SJCRH30 (cell line): ENCODE data around the gene PTCRA. TPM values are rescaled to one million over a fixed set of nuclear protein-coding genes. Genes with fewer than 3 reads are reported as not detected.

Experiments
- DNase-seq, 2 experiments: peaks; one replicate each; pipeline ENCODE4 v3.0.0-alpha.2; 2015 to 2020
- H3K27ac ChIP-seq: fragments of 250-450 bp; sonication (Bioruptor Pico); 2 replicates; pipeline ENCODE4 v1.5.1; 2020; ENCODE audit warnings: mild to moderate bottlenecking, moderate library complexity
- H3K27me3 ChIP-seq: fragments of 250-450 bp; sonication (Bioruptor Pico); 2 replicates; pipeline ENCODE4 v1.5.1; 2020; ENCODE audit warnings: mild to moderate bottlenecking, moderate library complexity
- H3K36me3 ChIP-seq: fragments of 250-450 bp; sonication (Bioruptor Pico); 2 replicates; pipeline ENCODE4 v1.5.1; 2020; ENCODE audit warnings: mild to moderate bottlenecking, moderate library complexity
- H3K4me1 ChIP-seq: fragments of 250-450 bp; sonication (Bioruptor Pico); 2 replicates; pipeline ENCODE4 v1.5.1; 2020; ENCODE audit warnings: mild to moderate bottlenecking, moderate library complexity
- H3K4me3 ChIP-seq: fragments of 250-450 bp; sonication (Bioruptor Pico); 2 replicates; pipeline ENCODE4 v1.5.1; 2020; ENCODE audit warnings: mild to moderate bottlenecking, moderate library complexity
- H3K9me3 ChIP-seq: fragments of 250-450 bp; sonication (Bioruptor Pico); replicated peaks from 2 replicates; pipeline ENCODE4 v1.5.1; 2020; ENCODE audit warnings: mild to moderate bottlenecking, moderate library complexity
- total RNA-seq: library from RNA; depleted of rRNA; stranded (reverse); fragments of >200 nt; shearing (Covaris generic); gene quantifications from 2 replicates; pipeline ENCODE4 v1.2.3, GENCODE V29; 2014; rRNA removed

PTCRA gene
- total RNA-seq, 1 experiment from 2014 or later = not detected

DNA sequence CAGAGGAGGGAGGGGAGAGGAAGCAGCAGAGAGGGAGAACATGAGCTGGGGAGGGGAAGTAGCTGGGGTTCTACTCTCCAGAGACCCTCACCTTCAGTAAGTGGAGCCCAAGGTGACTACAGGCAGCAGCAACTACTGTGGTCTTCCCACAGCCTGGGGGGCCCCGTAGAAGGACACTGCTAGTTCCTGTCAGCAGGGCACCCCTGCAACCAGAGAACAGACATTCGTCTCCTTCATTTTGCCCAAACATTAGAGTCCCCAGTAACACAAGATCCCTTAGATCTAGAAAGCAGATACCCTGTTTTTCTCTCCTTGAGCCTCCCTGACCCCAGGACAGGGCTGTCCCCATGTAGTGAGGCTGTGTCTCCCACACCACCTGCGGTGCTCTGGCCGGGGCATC is 52.9 kb downstream of the PTCRA start:
- no peak for DNase-seq
- no peaks in the 10 kb centered on the region for H3K27me3 ChIP-seq
- no peak overlapping the region for H3K4me3 ChIP-seq
- no peaks in the 10 kb centered on the region for H3K9me3 ChIP-seq
- H3K36me3 ChIP-seq = peaks cover 3% of the 10 kb centered on the region; the same call in 1 of the 2 replicates
- peaks cover 5% of the 10 kb centered on the region; the same call in 1 of the 2 replicates for H3K4me1 ChIP-seq
- H3K27ac ChIP-seq = no peak overlapping the region

DNA sequence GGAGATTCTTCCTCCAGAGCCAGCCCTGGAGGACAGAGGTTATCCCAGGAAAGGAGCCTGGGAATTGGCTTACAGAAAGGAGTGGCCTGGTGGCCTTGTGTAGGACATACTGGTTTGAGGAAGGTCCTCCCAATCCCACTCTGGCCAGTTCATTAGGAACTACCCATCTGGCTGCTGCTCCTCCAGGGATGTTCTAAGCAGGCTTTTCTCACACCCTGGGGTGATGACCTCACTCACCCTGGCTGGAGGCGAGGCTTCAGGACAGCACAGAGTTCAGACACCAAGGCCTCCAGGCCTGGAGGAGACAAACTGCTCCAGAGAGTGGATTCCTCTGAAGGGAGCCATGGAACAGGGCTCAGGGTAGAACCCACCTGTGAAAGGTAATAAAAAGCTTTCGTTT is 53.6 kb downstream of the PTCRA start:
- H3K36me3 ChIP-seq = peaks cover 5% of the 10 kb centered on the region; the same call in 1 of the 2 replicates
- H3K4me3 ChIP-seq = no peak overlapping the region
- no peaks in the 10 kb centered on the region for H3K9me3 ChIP-seq
- H3K27ac ChIP-seq = no peak overlapping the region
- H3K27me3 ChIP-seq = no peaks in the 10 kb centered on the region
- H3K4me1 ChIP-seq = peaks cover 5% of the 10 kb centered on the region; the same call in 1 of the 2 replicates
- DNase-seq = no peak

DNA sequence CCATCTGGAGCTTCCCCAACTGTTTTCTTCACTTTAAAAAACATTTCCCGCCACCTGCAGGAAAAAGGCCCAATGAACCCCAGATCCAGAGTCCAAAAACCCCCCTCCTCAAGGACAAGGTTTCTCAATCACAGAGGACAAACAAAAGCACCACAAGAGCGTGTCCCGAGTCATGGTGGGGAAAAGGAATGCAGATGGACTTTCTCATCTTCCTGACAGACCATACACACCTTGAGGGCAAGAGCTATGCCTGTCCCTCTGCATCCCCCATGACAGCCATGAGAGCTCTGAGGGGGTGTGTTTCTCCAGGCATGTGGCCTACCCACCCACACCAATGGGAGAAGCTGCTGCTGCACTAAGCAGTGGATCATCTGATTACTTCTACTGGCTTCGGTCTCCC is 54.1 kb downstream of the PTCRA start:
- Histone ChIP-seq H3K9me3 (no peaks in the 10 kb centered on the region), H3K27ac (no peak overlapping the region), H3K4me3 (no peak overlapping the region), H3K27me3 (no peaks in the 10 kb centered on the region), H3K36me3 (peaks cover 5% of the 10 kb centered on the region; the same call in 1 of the 2 replicates), H3K4me1 (peaks cover 5% of the 10 kb centered on the region; the same call in 1 of the 2 replicates)
- no peak for DNase-seq

DNA sequence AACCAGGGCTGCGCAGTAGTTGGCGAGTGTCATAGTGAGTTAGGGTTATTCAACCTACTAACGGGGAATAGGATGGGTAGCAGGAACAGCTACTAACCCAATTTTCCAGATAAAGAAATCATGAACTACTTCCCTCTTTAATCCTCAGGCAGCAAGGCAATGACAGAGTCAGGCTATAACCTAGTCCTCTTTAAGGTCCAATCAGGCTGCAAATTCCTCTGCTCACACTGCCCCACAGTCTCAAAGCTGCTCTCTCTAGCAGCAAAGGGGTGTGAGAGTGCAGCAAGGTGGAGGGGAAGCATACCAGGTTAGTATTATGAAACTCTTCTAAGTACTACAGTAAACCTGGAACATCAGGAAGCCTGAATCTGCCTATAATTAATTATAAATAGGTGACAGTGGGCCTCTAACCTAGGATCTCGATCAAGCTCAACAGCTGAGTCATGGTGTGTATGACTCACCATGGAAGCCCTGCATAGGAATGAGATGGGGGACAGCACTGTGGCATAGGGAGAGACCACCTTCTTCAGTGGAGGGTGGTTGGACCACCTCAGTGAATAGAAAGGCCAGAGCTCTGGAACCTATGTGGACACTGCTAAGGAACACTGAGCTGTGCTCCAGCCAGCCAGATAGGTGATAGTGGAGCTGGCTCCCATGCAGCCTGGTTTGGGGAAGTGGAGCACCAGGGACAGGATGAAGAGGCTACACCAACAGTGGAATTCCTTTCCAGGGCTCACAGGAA is 55.2 kb downstream of the PTCRA start:
- no peak for DNase-seq
- H3K4me1 ChIP-seq = peaks cover 5% of the 10 kb centered on the region; the same call in 1 of the 2 replicates
- H3K9me3 ChIP-seq = no peaks in the 10 kb centered on the region
- no peak overlapping the region for H3K4me3 ChIP-seq
- peaks cover 5% of the 10 kb centered on the region; the same call in 1 of the 2 replicates for H3K36me3 ChIP-seq
- no peak overlapping the region for H3K27ac ChIP-seq
- H3K27me3 ChIP-seq = no peaks in the 10 kb centered on the region

DNA sequence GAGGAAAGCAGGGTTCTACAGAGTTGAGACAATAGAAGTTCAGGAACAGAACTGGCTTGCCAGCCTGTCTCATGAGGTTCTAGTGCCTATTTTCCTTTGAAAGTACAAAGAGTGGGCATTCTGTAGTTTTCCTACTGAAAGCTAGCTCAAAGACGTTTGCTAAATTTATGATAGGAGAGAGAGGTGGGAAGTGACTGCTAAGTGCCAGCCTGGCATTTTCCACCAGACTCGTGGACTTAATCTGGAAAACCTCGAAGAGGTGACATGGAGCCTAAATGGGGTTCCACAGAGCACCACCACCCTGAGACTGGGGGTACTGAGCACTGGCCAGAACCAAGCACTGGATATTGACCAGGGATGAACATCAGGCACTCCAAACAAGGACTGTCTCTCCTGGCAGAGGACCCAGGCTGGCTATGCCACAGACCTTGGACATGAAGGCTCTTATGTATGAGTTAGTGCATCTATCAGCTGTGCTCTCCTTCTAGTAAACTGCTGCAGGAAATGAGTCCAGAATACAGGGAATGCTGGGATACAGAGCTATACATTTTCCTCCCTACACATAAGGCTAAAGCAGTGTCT is 56.0 kb downstream of the PTCRA start:
- DNase-seq = no peak
- Histone ChIP-seq H3K4me1 (peaks cover 5% of the 10 kb centered on the region; the same call in 1 of the 2 replicates), H3K27ac (no peak overlapping the region), H3K27me3 (no peaks in the 10 kb centered on the region), H3K36me3 (peaks cover 9% of the 10 kb centered on the region; the same call in 1 of the 2 replicates), H3K9me3 (no peaks in the 10 kb centered on the region), H3K4me3 (no peak overlapping the region)

DNA sequence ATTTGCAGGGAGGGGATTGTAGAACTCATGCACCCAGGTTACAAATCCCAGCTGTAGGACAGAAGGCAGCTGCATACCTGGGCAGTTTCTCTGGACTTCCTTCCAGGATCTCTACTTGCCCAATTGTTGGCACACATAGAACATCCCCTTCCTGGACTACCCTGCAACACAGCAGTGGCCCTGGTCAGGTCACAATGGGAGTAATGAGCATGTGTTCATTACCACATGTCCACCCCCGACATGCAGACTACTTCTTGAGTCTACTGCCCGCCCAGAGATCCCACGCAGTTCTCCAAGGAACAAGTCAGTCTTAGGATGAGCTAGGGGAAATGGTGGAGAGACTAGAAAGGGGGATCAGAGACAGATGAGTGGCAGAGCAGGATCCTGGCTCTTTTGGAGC is 58.1 kb downstream of the PTCRA start:
- H3K4me3 ChIP-seq = no peak overlapping the region
- H3K27me3 ChIP-seq = no peaks in the 10 kb centered on the region
- H3K27ac ChIP-seq = no peak overlapping the region
- H3K36me3 ChIP-seq = peaks cover 9% of the 10 kb centered on the region; the same call in 1 of the 2 replicates
- peaks cover 5% of the 10 kb centered on the region; the same call in 1 of the 2 replicates for H3K4me1 ChIP-seq
- no peak for DNase-seq
- H3K9me3 ChIP-seq = no peaks in the 10 kb centered on the region

DNA sequence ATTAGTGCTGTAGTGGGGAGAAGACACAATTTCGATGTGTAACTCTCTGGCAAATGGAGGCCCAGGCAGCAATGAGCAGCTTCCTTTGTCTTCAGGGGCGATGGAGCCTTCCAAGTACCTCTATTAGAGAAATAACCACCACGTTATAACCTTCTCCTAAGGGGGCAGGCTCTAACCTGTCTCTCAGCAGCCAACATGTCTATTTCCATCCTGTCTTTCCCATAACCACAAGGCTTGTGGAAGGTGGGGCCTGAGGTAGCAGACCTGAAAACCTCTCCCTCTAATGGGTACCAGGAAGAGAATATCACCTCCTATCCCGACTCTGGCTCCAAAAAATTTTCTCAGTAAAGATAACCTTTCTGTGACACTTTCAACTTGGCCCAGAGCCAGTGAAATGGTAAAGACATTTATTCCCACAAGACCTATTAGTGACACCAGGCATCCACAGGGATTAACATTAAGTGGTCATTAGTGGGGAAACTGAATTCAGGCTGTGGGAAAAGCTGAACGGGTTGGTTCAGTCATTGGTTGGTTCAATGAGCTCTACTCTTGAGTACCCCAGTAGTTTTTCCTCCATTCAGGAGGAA is 59.2 kb downstream of the PTCRA start:
- no peak for DNase-seq
- H3K4me3 ChIP-seq = no peak overlapping the region
- H3K27ac ChIP-seq = no peak overlapping the region

More for the DNA sequence above, 59.2 kb downstream of the PTCRA start:
- Histone ChIP-seq H3K9me3 (no peaks in the 10 kb centered on the region), H3K27me3 (no peaks in the 10 kb centered on the region), H3K36me3 (peaks cover 9% of the 10 kb centered on the region; the same call in 1 of the 2 replicates), H3K4me1 (peaks cover 5% of the 10 kb centered on the region; the same call in 1 of the 2 replicates)

Other genes with a start within 250 kb of the PTCRA start
- 1.9 and 2.1 TPM in 2 replicates for gene PRPH2, start 193.5 kb upstream of the PTCRA start, total RNA-seq
- 34.1 and 38.0 TPM in 2 replicates for gene TBCC, start 169.9 kb upstream of the PTCRA start, total RNA-seq
- 4.4 and 4.8 TPM in 2 replicates for gene BICRAL, start 134.0 kb upstream of the PTCRA start, total RNA-seq
- gene RPL7L1, start 36.4 kb upstream of the PTCRA start, total RNA-seq = 140 and 147 TPM in 2 replicates
- gene CNPY3, start 13.4 kb downstream of the PTCRA start, total RNA-seq = 40.9 and 45.3 TPM in 2 replicates
- gene GNMT, start 44.7 kb downstream of the PTCRA start, total RNA-seq = 0.15 TPM in 1 of 2 replicates, not detected in the other
- gene PEX6, start 63.1 kb downstream of the PTCRA start, total RNA-seq = 11.4 and 11.5 TPM in 2 replicates
- 70.2 and 71.9 TPM in 2 replicates for gene PPP2R5D, start 68.5 kb downstream of the PTCRA start, total RNA-seq
- 67.6 and 81.1 TPM in 2 replicates for gene MEA1, start 97.9 kb downstream of the PTCRA start, total RNA-seq
- gene KLHDC3, start 98.2 kb downstream of the PTCRA start, total RNA-seq = 115 and 123 TPM in 2 replicates
- 95.4 and 95.8 TPM in 2 replicates for gene RRP36, start 105.6 kb downstream of the PTCRA start, total RNA-seq
- gene CUL7, start 137.8 kb downstream of the PTCRA start, total RNA-seq = 14.8 and 15.2 TPM in 2 replicates
- 25.8 and 26.2 TPM in 2 replicates for gene MRPL2, start 143.4 kb downstream of the PTCRA start, total RNA-seq
- gene KLC4, start 143.6 kb downstream of the PTCRA start, total RNA-seq = 10.5 and 13.2 TPM in 2 replicates
- gene PTK7, start 160.3 kb downstream of the PTCRA start, total RNA-seq = 84.2 and 88.3 TPM in 2 replicates